Measurements from ENCODE around the gene ADGRV1.

Gene ADGRV1

DNA sequence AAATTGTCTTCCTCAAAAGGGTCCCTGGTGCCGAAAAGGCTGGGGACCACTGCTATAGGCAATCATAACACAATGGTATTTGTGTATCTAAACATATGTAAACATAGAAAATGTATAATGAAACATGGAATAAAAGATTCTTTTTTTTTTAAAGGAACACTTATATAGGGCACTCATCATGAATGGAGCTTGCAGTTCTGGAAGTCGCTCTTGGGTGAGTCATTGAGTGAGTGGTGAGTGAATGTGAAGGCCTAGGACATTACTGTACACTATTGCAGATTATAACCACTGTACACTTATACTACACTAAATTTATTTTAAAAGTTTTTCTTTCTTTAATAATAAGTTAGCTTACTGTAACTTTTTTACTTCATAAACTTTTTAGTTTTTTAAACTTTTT lies 648.1 kb downstream of the ADGRV1 start:
- Histone ChIP-seq H3K27me3 (ENCODE audit: low read length) (no peaks in the 10 kb centered on the region), H3K27ac (ENCODE audit: low read depth, low read length) (no peak overlapping the region), H3F3A (ENCODE audit: insufficient read depth) (no peaks in the 10 kb centered on the region), H3K36me3 (ENCODE audit: low read length) (no peaks in the 10 kb centered on the region), H3K4me3 (ENCODE audit: insufficient read depth, low read length, poor library complexity, severe bottlenecking) (no peak overlapping the region), H2AFZ (ENCODE audit: low read depth, low read length, severe bottlenecking) (no peak overlapping the region), H3K4me2 (ENCODE audit: low read depth, low read length, poor library complexity, severe bottlenecking) (no peak overlapping the region), H3K9ac (ENCODE audit: low read length) (no peak overlapping the region), H3K9me3 (ENCODE audit: insufficient read depth, low read length) (no peaks in the 10 kb centered on the region), H4K20me1 (ENCODE audit: low read depth, low read length) (no peaks in the 10 kb centered on the region), H3K79me2 (ENCODE audit: insufficient read depth, low read length) (no peaks in the 10 kb centered on the region), H3K9me2 (replicated peaks; ENCODE audit: insufficient read depth, low read length) (no peaks in the 10 kb centered on the region)
- no peak for TF ChIP-seq EZH2phosphoT487 (conservative IDR thresholded peaks at IDR 0.05; ENCODE audit: low read length)
- TF ChIP-seq, protein P1, sequence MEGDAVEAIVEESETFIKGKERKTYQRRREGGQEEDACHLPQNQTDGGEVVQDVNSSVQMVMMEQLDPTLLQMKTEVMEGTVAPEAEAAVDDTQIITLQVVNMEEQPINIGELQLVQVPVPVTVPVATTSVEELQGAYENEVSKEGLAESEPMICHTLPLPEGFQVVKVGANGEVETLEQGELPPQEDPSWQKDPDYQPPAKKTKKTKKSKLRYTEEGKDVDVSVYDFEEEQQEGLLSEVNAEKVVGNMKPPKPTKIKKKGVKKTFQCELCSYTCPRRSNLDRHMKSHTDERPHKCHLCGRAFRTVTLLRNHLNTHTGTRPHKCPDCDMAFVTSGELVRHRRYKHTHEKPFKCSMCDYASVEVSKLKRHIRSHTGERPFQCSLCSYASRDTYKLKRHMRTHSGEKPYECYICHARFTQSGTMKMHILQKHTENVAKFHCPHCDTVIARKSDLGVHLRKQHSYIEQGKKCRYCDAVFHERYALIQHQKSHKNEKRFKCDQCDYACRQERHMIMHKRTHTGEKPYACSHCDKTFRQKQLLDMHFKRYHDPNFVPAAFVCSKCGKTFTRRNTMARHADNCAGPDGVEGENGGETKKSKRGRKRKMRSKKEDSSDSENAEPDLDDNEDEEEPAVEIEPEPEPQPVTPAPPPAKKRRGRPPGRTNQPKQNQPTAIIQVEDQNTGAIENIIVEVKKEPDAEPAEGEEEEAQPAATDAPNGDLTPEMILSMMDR (IDR thresholded peaks at IDR 0.05; ENCODE audit: insufficient read depth, low read length, poor library complexity, severe bottlenecking), result no peak

DNA sequence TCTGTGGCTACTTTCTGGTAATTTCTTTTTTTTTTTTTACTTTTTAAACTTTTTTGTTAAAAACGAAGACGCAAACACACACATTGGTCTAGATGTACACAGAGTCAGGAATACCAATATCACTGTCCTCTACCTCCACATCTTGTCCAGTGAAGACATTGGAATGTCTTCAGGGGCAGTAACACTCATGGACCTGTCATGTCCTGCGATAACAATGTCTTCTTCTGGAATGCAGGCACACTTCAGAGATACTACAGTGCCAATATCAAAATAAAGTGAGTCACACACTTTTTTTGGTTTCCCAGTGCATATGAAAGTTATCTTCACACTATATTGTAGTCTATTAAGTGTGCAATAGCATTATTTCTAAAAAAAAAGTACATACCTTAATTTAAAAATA lies 648.7 kb downstream of the ADGRV1 start:
- H3K79me2 ChIP-seq (ENCODE audit: insufficient read depth, low read length), result no peaks in the 10 kb centered on the region
- H3K9me2 ChIP-seq (replicated peaks; ENCODE audit: insufficient read depth, low read length), result no peaks in the 10 kb centered on the region
- H3K9ac ChIP-seq (ENCODE audit: low read length), result no peak overlapping the region
- H3K27me3 ChIP-seq (ENCODE audit: low read length), result no peaks in the 10 kb centered on the region
- H3K4me3 ChIP-seq (ENCODE audit: insufficient read depth, low read length, poor library complexity, severe bottlenecking), result no peak overlapping the region
- H3K27ac ChIP-seq (ENCODE audit: low read depth, low read length), result no peak overlapping the region
- no peaks in the 10 kb centered on the region for H4K20me1 ChIP-seq (ENCODE audit: low read depth, low read length)
- H3K9me3 ChIP-seq (ENCODE audit: insufficient read depth, low read length), result no peaks in the 10 kb centered on the region
- no peak overlapping the region for H3K4me2 ChIP-seq (ENCODE audit: low read depth, low read length, poor library complexity, severe bottlenecking)
- TF ChIP-seq, protein P1 (IDR thresholded peaks at IDR 0.05; ENCODE audit: insufficient read depth, low read length, poor library complexity, severe bottlenecking), result no peak
- no peak for TF ChIP-seq EZH2phosphoT487 (conservative IDR thresholded peaks at IDR 0.05; ENCODE audit: low read length)
- H3F3A ChIP-seq (ENCODE audit: insufficient read depth), result no peaks in the 10 kb centered on the region
- H2AFZ ChIP-seq (ENCODE audit: low read depth, low read length, severe bottlenecking), result no peak overlapping the region
- no peaks in the 10 kb centered on the region for H3K36me3 ChIP-seq (ENCODE audit: low read length)

DNA sequence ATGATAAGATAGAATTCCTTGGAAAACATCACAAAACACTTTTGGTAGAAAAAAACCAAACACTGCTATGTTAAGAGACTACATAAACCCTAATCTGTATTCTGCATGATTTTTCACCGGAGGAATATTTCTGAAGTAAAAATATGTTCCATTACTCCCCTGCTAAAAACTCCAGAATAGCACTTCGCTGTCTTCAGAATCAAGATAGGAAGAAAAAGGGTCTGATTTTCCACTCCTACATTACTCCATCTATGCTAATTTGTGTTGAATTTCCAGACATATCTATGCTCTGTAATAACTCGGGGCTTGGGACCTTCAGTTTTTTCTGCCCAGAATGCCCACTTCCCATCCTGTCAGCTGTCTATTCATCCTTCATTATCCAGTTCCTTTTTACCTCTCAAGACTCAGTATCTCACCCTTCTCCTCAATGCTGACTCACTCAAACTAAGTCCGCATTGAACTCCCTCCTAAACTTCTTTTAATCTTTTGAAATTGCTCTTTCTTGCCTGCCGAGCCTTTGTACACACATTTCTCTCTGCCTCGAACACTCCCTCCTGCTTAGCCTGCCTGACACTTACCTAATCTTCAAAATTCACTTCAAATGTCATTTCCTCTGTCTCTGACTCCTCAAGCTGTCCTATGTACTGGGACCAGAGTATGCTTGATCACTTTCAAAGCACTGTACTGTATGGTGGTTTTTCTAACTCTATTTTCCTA lies 653.6 kb downstream of the ADGRV1 start:
- Histone ChIP-seq H3K9ac (ENCODE audit: low read length) (no peak overlapping the region), H4K20me1 (ENCODE audit: low read depth, low read length) (no peaks in the 10 kb centered on the region), H3F3A (ENCODE audit: insufficient read depth) (no peaks in the 10 kb centered on the region), H3K4me2 (ENCODE audit: low read depth, low read length, poor library complexity, severe bottlenecking) (no peak overlapping the region), H3K9me3 (ENCODE audit: insufficient read depth, low read length) (no peaks in the 10 kb centered on the region), H3K4me3 (ENCODE audit: insufficient read depth, low read length, poor library complexity, severe bottlenecking) (no peak overlapping the region), H3K27me3 (ENCODE audit: low read length) (no peaks in the 10 kb centered on the region), H3K79me2 (ENCODE audit: insufficient read depth, low read length) (no peaks in the 10 kb centered on the region), H2AFZ (ENCODE audit: low read depth, low read length, severe bottlenecking) (no peak overlapping the region), H3K27ac (ENCODE audit: low read depth, low read length) (no peak overlapping the region), H3K9me2 (replicated peaks; ENCODE audit: insufficient read depth, low read length) (no peaks in the 10 kb centered on the region), H3K36me3 (ENCODE audit: low read length) (no peaks in the 10 kb centered on the region)
- TF ChIP-seq, protein P1 (IDR thresholded peaks at IDR 0.05; ENCODE audit: insufficient read depth, low read length, poor library complexity, severe bottlenecking), result no peak
- TF ChIP-seq EZH2phosphoT487 (conservative IDR thresholded peaks at IDR 0.05; ENCODE audit: low read length), result no peak

Measured in SU-DHL-6 (cell line).